GM21723 (cell line): ENCODE results near the gene NGEF.
"Not testable (repeated sequence)": the region's sequence is repeated elsewhere in the genome, so short reads cannot be mapped to it uniquely, and the experiment has no call there.

Experiments used
- ATAC-seq: cut with Tn5 transposase; IDR thresholded peaks from one replicate; pipeline ENCODE4 v1.9.1; 2021; ENCODE audit warnings: mild to moderate bottlenecking, moderate library complexity; ENCODE audit not compliant: unreplicated experiment

The NGEF gene

DNA sequence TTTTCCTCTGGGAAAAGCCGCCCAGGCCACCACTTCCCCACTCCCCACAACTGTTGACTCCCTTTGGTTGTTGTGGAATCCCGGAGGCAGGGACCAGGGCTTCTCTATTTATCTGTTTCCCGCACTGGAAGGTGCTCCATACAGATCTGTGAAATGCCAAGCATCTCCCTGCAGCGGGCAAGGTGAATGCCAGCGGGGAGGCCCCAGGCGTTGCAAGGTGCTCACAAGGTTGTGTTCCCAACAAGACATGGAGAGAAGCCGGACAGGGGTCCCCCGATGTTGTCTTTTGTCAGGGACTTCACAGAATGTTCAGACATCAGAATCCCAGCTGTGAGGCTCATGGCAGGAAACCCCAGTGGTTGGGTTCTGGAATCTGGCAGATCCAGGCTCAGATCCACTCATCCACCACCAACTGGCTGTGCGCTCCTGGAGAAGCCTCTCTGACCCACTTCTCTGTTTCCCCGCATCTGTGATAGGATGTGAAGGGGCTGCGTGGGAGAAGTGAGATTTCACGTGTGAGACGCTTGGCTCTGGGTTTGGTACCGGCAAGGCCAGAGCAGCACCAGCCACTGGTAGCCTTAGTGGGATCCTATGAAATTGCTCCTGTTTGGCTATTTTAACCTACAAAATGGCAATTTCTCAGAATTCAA, 10.8 kb upstream of the NGEF start:
- no peak for ATAC-seq

GRCh38 chr2:233023007-233023760, 10.1 kb upstream of the NGEF start:
- ATAC-seq, result no peak

- ATAC-seq, result no peak
Measured at GRCh38 chr2:233022561-233022960, 9.5 kb upstream of the NGEF start.

GRCh38 chr2:233021771-233022170, 8.7 kb upstream of the NGEF start:
- ATAC-seq, result no peak

- no peak for ATAC-seq
Measured at GRCh38 chr2:233020454-233020853, 7.4 kb upstream of the NGEF start.

DNA sequence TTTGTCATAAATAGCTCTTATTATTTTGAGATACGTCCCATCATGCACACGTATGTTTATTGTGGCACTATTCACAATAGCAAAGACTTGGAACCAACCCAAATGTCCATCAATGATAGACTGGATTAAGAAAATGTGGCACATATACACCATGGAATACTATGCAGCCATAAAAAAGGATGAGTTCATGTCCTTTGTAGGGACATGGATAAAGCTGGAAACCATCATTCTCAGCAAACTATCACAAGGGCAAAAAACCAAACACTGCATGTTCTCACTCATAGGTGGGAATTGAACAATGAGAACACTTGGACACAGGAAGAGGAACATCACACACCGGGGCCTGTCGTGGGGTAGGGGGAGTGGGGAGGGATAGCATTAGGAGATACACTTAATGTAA, 6.6 kb upstream of the NGEF start:
- ATAC-seq, result not testable (repeated sequence)

DNA sequence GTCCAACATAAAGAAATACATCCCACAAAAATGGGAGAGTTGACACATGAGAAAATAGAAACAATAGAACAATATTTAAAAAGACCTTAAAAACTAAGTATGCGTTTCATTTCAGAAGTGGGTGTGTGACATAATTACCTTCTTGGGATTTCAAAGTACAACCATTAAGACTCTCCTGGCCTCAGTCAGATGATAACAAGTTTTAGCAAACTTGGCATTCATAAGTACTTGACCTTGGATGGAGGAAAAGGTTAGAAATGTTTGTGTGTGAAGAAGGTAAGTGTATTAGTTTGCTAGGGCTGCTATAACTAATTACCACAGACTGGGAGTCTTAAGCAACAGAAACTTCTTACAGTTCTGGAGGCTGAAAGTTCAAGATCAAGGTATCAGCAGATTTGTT, 4.9 kb upstream of the NGEF start:
- no peak for ATAC-seq

GRCh38 chr2:233015019-233015645, 2.1 kb upstream of the NGEF start:
- ATAC-seq, result no peak

DNA sequence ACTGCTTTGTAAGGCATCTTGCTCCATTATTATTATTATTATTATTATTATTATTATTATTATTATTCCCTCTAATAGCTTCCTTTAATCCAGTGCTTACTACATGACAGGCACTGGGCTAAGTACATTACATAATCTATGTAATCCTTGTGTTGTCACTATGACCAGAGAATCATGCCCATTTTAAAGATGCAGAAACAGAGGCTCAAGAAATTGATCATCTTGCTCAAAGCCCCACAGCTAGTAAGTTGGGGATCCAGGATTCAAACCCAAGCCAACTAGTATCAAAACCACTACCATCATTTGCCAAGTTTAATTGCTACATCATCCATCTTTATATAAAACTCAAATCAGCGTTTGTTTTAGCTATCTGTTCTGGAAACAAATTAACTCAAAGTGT, 594 bp upstream of the NGEF start:
- no peak for ATAC-seq

GRCh38 chr2:233012301-233012971, 620 bp downstream of the NGEF start:
- ATAC-seq, result no peak

GRCh38 chr2:233011702-233012131, 1.3 kb downstream of the NGEF start:
- ATAC-seq, result no peak

DNA sequence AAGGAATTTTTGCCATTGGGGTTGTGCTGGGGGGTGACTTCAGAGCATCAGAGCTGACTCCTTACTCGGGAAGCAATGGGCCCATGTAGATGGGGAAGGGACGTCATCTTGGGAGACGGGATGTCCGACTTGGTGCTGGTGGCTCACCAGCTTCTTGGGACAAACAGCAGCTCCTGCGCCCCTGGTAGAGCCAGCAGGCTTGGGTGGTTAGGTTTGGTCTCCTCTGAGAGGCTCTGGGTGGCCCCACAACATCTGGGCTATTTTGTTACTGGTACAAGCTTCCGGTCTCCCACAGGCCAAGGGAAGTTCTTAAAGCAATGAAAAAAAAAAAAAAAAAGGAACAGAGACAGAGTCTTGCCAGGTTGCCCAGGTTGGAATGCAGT, 1.8 kb downstream of the NGEF start:
- ATAC-seq, result no peak

GRCh38 chr2:233010569-233011267, 2.3 kb downstream of the NGEF start:
- ATAC-seq, result no peak

DNA sequence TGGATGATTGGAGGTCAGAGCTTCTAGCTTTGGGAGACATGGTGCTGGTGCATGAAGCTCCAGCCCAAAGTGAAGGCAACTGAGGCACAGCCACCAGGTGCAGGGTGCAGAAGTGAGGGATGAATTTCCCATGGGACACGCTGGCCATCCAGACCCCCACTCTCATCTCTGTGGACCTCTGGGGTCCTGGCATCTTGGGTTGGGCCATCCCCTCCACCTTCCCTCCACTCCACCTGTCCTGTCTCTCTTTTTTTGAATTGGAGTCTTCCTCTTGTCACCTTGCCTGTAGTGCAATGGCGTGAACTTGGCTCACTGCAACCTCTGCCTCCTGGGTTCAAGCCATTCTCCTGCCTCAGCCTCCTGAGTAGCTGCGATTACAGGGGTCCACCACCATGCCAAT, 3.4 kb downstream of the NGEF start:
- ATAC-seq, result no peak

DNA sequence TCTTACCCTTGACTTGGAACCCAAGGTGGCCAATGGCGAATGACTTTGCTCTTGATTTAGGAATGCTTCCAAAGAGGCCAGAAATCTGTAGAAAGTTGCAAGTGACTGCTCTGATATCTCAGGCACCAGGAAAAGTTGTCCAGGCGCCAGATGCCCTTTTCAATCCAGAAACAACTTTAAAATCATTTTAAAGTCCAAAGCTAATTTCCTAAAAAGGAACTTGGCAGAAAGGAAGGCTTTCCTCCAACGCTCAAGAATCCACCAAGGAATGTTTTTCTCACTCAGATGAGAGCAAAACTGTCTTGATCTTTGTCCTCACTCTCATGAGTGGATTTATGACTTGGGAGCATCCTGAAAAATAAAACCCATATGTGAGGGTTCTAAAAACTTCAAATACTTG, 5.3 kb downstream of the NGEF start:
- ATAC-seq, result no peak

DNA sequence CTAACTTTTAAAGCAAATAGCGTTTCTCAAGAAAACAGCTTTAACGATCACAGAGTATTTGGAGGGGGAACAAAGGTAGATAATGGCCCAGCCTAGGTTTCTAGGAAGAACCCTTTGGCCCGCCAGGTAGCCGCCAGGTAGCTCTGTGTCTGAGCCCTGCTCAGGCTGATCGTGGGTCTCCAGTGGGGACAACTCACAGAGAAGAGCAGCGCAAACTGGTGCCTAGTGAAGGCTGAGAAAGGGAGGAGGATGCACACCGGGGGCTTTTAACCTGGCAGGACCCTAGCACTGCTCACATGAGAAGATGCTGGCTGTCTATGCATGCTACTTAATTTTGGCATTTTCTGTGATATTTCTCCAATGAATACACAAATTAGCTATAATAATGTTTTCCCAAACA, 5.8 kb downstream of the NGEF start:
- no peak for ATAC-seq

GRCh38 chr2:233006648-233007047, 6.4 kb downstream of the NGEF start:
- no peak for ATAC-seq

DNA sequence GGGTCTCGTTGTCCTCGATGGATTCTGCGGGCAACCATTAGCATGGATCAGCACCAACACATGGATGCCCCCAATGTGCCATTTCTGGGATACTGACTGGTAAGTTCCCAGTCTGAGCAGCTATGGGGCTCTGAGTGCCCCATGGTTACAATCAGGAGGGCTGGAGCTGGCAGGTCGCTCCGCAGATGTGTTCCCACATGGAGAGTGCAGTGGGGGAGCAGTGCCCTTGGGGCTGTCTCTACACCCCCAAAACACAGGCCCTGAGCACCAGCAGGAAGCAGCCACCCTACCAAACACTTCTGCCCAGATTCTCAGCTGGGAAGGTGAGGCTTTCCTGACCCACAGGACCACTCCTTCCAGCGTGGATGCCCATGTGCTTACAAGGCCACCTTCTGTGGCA, 8.0 kb downstream of the NGEF start:
- no peak for ATAC-seq

GRCh38 chr2:233003658-233004555, 9.1 kb downstream of the NGEF start:
- no peak for ATAC-seq
